ENCODE results near the gene GRAMD1A.

DNA sequence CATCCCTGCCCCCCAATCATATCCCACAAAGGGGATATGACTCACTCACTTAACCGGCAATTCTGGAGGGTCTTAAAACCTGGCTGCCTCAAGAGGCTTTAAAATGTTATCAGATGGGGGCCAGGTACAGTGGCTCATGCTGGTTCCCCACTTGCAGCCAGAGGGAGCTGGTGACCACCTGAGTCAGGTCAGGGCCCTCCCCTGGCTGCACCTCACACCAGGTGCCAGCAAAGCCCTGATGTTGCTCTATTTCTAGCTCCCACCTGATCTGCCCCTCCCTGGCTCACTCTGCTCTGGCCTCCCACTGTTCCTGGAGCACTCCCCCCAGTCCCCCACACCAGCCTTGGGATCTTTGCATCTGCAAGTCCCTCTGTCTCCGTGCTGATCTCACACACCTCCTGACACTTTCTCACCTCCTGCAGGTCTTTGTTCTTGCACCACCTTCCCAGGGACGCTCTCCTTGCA, 55.6 kb downstream of the GRAMD1A start:
- TF ChIP-seq, protein P1, sequence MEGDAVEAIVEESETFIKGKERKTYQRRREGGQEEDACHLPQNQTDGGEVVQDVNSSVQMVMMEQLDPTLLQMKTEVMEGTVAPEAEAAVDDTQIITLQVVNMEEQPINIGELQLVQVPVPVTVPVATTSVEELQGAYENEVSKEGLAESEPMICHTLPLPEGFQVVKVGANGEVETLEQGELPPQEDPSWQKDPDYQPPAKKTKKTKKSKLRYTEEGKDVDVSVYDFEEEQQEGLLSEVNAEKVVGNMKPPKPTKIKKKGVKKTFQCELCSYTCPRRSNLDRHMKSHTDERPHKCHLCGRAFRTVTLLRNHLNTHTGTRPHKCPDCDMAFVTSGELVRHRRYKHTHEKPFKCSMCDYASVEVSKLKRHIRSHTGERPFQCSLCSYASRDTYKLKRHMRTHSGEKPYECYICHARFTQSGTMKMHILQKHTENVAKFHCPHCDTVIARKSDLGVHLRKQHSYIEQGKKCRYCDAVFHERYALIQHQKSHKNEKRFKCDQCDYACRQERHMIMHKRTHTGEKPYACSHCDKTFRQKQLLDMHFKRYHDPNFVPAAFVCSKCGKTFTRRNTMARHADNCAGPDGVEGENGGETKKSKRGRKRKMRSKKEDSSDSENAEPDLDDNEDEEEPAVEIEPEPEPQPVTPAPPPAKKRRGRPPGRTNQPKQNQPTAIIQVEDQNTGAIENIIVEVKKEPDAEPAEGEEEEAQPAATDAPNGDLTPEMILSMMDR (IDR thresholded peaks at IDR 0.05; ENCODE audit: insufficient read depth, low read depth, low read length): no peak
- no peak for TF ChIP-seq EZH2 (IDR thresholded peaks at IDR 0.05; ENCODE audit: insufficient read depth, low read length)

All from astrocyte (in vitro differentiated cells and primary cell).